Right lobe of liver (tissue), 4 donors: Measurements from ENCODE around the gene ADAMTS6.

Experiments used
- POLR2A ChIP-seq: fragments of 450-650 bp; IDR thresholded peaks from one replicate; pipeline ENCODE4 v1.6.1; 2017; ENCODE audit warnings: antibody characterized with exemption, mild to moderate bottlenecking
- TF ChIP-seq, protein P1 (sequence below), 4 donors: fragments of 200-600 bp in 3 of 4; fragments of 450-650 bp in 1 of 4; IDR thresholded peaks; one replicate each; pipeline versions ENCODE4 v1.5.1 to v1.8.0; 2016 to 2022; ENCODE audit warnings: antibody characterized with exemption in 4 of 4, mild to moderate bottlenecking in 2 of 4
- donor health status: DM: no; HTN: no; CAD: no.
- donor health status: DM: no; HTN: no; CAD: no.
- donor health status: DM: no; HTN: yes; CAD: no.

DNA sequence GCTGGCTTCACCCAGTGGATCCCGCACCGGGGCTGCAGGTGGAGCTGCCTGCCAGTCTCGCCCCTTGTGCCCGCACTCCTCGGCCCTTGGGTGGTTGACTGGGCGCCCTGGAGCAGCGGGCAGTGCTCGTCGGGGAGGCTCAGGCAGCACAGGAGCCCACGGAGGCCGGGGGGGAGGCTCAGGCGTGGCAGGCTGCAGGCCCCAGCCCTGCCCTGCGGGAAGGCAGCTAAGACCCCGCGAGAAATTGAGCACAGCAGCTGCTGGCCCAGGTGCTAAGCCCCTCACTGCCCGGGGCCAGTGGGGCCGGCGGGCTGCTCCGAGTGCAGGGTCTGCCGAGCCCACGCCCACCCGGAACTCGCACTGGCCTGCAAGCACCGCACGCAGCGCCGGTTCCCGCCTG is 3.7 kb upstream of the ADAMTS6 start:
- TF ChIP-seq, protein P1, sequence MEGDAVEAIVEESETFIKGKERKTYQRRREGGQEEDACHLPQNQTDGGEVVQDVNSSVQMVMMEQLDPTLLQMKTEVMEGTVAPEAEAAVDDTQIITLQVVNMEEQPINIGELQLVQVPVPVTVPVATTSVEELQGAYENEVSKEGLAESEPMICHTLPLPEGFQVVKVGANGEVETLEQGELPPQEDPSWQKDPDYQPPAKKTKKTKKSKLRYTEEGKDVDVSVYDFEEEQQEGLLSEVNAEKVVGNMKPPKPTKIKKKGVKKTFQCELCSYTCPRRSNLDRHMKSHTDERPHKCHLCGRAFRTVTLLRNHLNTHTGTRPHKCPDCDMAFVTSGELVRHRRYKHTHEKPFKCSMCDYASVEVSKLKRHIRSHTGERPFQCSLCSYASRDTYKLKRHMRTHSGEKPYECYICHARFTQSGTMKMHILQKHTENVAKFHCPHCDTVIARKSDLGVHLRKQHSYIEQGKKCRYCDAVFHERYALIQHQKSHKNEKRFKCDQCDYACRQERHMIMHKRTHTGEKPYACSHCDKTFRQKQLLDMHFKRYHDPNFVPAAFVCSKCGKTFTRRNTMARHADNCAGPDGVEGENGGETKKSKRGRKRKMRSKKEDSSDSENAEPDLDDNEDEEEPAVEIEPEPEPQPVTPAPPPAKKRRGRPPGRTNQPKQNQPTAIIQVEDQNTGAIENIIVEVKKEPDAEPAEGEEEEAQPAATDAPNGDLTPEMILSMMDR (IDR thresholded peaks at IDR 0.05), result no peak
- TF ChIP-seq POLR2A, result no peak
